HG03097 (cell line): Measurements from ENCODE around the gene METTL13.

Experiments used
- ATAC-seq: cut with Tn5 transposase; IDR thresholded peaks from one replicate; pipeline ENCODE4 v1.9.1; 2021; ENCODE audit not compliant: unreplicated experiment, low FRiP score

METTL13 gene

GRCh38 chr1:171844381-171844780, 62.9 kb downstream of the METTL13 start:
- ATAC-seq: no peak

- ATAC-seq: no peak
Observed at GRCh38 chr1:171845998-171846397, 64.5 kb downstream of the METTL13 start.
